EL (cell line): Measurements from ENCODE around the gene MRS2.
"Not testable (repeated sequence)": the region's sequence is repeated elsewhere in the genome, so short reads cannot be mapped to it uniquely, and the experiment has no call there.

Experiments
- DNase-seq: peaks from one replicate; pipeline ENCODE4 v3.0.0-alpha.2; 2016

The MRS2 gene

DNA sequence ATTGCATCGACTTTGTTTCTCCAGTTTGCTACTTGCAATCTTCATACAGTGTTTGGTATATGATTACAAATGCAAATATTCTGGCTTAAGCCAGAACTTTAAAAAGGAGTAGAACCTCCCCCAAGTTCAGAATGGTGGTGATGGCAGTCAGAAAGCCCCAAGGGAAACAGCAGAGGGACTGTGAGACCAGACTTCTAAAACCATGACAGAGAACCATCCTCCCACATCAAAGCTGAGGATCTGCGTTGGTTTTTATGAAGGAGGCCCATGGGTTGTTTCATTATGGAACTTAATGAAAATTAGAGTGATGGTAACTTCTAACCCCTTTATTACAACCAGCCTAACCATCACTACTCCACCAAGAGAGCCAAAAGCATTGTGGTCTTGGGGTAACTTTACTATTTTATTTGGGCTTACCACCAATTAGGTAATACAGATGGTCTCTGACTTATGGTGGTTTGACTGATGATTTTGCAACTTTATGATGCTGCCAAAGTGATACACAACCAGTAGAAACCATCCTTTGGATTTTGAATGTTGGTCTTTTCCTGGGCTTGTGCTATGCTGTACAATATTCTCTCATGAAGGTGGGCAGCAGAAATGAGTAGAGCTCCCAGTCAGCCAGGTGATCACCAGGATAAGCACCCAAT, 10.9 kb upstream of the MRS2 start:
- no peak for DNase-seq

- DNase-seq: no peak
Measured at GRCh38 chr6:24394061-24394779, 8.5 kb upstream of the MRS2 start.

GRCh38 chr6:24394780-24395437, 7.8 kb upstream of the MRS2 start:
- DNase-seq: peak; percentile 79

- no peak for DNase-seq
Measured at GRCh38 chr6:24396824-24397223, 5.9 kb upstream of the MRS2 start.

DNA sequence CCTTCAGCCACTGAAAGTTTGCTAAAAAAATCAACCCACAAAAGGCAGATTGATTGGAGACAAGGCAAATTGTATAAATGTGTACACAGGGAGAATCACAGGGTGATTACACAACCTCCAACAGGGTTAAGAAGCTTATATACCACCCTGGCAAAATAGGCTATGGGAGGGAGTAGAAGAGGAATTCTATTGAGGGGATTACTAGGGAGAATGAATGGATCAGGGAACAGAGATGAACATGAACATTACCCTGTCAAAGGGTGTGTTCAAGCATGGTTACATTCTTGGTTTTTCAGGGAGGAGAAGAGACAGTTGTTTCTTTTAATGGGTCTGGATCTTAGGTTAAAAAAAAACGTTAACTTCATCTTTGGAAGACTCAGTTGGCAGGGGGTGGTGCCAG, 5.1 kb upstream of the MRS2 start:
- no peak for DNase-seq

GRCh38 chr6:24400045-24401039, 2.4 kb upstream of the MRS2 start:
- DNase-seq: not testable (repeated sequence)

DNA sequence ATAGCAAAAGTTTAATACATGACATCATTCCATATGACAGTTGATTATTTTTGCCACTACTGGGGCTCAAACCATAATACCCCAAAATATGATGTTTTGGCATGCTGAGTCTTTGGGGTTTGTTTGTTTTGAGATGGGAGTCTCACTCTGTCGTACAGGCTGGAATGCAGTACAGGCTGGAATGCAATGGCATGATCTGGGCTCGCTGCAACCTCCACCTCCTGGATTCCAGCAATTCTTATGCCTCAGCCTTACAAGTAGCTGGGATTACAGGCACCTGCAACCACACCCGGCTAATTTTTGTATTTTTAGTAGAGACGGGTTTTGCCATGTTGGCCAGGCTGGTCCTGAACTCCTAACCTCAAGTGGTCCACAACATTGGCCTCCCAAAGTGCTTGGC, 1.3 kb upstream of the MRS2 start:
- no peak for DNase-seq

- no peak for DNase-seq
Measured at GRCh38 chr6:24403501-24403824, 727 bp downstream of the MRS2 start.

- DNase-seq: no peak
Measured at GRCh38 chr6:24405262-24405661, 2.5 kb downstream of the MRS2 start.

GRCh38 chr6:24408719-24409410, 6.1 kb downstream of the MRS2 start:
- DNase-seq: no peak

GRCh38 chr6:24410622-24411021, 7.9 kb downstream of the MRS2 start:
- DNase-seq: no peak

- DNase-seq: no peak
Measured at GRCh38 chr6:24412294-24412693, 9.6 kb downstream of the MRS2 start.

- DNase-seq: not testable (repeated sequence)
Measured at GRCh38 chr6:24414531-24414930, 11.8 kb downstream of the MRS2 start.

DNA sequence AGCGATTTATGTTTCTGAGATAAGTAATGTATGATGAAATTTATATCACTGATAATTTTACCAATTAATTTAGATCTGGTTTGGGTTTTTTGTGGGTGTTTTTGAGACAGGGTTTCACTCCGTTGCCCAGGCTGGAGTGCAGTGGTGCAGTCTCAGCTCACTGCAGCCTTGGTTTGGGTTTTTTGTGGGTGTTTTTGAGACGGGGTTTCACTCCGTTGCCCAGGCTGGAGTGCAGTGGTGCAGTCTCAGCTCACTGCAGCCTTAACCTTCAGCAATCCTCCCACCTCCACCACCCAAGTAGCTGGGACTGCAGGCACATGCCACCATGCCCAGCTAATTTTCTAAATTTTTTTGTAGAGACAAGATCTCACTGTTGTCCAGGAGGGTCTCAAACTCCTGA, 13.0 kb downstream of the MRS2 start:
- DNase-seq: no peak

DNA sequence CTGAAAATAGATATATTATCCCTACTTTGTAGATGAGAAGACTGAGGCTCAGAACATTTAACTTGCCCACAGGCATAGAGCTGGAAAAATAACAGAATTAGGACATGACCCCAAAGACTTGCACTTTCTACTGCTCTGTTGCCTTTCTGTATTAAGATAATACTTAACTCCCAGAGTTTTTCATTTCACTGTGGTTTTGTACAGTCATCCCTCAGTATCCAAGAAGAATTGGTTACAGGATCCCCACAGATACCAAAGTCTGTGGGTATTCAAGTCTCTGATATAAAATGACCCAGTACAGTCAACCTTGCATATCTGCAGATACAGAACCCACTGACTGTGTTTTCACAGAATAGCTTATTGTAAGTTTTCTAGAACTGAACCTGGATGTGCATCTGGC, 16.8 kb downstream of the MRS2 start:
- no peak for DNase-seq

GRCh38 chr6:24425091-24425490, 22.4 kb downstream of the MRS2 start:
- peak; percentile 17 for DNase-seq

GRCh38 chr6:24426729-24427446, 24.2 kb downstream of the MRS2 start:
- DNase-seq: no peak

DNA sequence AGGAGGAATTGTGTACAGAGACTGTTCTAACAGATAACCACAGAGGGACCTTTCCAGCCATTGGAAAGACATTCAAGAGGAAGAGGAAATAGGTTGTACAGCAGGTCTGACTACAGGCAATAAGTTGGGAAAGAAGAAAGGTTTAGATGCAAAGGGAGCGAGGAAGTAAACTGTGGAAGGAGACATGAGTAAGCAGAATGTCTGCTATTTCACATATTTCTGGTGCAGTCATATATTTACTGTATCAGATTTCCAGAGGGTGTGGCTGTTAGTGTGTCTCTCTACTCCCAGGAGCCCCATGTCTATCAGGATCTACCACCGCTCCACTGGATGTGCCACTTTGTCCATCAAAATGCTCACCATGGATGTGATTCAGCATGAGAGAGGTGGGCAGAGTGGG, 25.9 kb downstream of the MRS2 start:
- DNase-seq: peak; percentile 35

DNA sequence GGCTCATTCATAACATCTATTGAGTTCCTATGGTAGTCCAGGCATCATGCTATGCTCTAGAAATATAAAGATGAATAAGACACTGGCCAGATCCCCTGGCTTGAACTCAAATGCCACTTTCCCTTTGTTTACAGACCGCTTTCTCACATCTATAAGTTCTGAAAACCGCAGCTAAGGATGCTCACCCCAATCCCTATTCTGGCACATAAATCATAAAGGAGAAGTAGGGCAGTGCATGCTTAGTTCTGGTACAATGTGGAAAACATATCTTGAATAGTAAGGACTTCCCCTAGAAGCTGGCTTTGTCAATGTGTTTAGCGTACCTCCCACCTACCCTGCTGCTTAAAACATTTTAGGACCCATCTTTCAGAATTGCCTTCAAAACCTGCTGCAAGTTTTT, 26.4 kb downstream of the MRS2 start:
- no peak for DNase-seq

DNA sequence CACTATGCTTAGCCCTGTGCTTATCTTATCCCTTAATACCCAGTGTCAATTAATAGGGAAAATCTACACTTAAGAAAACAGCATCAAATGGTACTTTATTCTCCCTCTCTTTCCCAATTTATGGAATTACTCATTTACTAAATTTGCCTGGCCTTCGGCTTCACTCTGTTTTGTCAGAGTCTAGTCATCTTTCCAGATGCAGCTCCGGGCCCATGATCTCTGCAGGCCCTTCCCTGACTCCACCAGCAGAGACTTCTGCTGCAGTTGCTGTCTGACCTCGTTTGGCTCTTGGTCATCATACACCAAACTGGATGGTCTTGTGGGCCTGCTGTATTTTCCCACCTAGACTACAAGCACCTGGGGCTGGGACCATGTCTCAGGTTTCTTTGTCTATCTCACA, 27.4 kb downstream of the MRS2 start:
- peak; percentile 15 for DNase-seq

- DNase-seq: peak; percentile 55
Measured at GRCh38 chr6:24431045-24431451, 28.3 kb downstream of the MRS2 start.

- no peak for DNase-seq
Measured at GRCh38 chr6:24432611-24433010, 29.9 kb downstream of the MRS2 start.
